HepG2 (cell line): Measurements from ENCODE around the gene SRRM3. TPM values are rescaled to one million over a fixed set of nuclear protein-coding genes. Genes with fewer than 3 reads are reported as not detected.
"Not testable (repeated sequence)": the region's sequence is repeated elsewhere in the genome, so short reads cannot be mapped to it uniquely, and the experiment has no call there.

ENCODE experiments used
- ATAC-seq: fragments of 200-7000 bp; cut with Tn5 transposase; 3 replicates; pipeline ENCODE4 v1.9.1; 2020; ENCODE audit warnings: mild to moderate bottlenecking, moderate library complexity
- BruUV-seq: library from RNA; stranded (reverse); fragments of 400-500 nt; replicated peaks from 2 replicates; lab custom pipeline; 2021; lab: Mats Ljungman, UMichigan
- CTCF ChIA-PET: fragments of 300-600 bp; formaldehyde crosslinking; extraction: SDS; loops from one replicate; lab custom pipeline; 2021; ENCODE audit warnings: low total read pairs, inconsistent platforms, low intra/inter-chr PET ratio; lab: Yijun Ruan, JAX
- POLR2A ChIA-PET: fragments of 350-600 bp; sonication (Branson Sonifier 250); formaldehyde crosslinking; loops from one replicate; lab custom pipeline; 2020; ENCODE audit warnings: antibody characterized with exemption, inconsistent platforms; lab: Yijun Ruan, JAX
- DNase-seq: peaks from one replicate; pipeline ENCODE4 v3.0.0-alpha.2; 2015; ENCODE audit warnings: low spot score
- FAIRE-seq: peaks from 3 replicates; lab custom pipeline; 2011; peaks lifted over from hg19 to GRCh38; lab: Jason Lieb, UNC
- H2AFZ ChIP-seq: one replicate; pipeline ENCODE4 v1.6.1; 2011; ENCODE audit warnings: low read length, inconsistent platforms
- H3K27ac ChIP-seq: fragments of 300-600 bp; 3 replicates; pipeline ENCODE4 v1.8.0; 2011; ENCODE audit warnings: mixed run types, mild to moderate bottlenecking, mixed read lengths, low read length, inconsistent platforms; ENCODE audit not compliant: insufficient read depth; ENCODE audit errors: extremely low read length
- H3K27me3 ChIP-seq, 2 experiments: fragments of 200-600 bp in 1 of 2; 2 replicates in 1 of 2; 3 replicates in 1 of 2; pipeline versions ENCODE4 v1.6.0 to v1.8.0; 2011; ENCODE audit warnings: low read length in 2 of 2, mild to moderate bottlenecking in 2 of 2, moderate library complexity in 2 of 2, inconsistent platforms in 1 of 2; ENCODE audit not compliant: insufficient read depth in 2 of 2, control insufficient read depth in 1 of 2
- H3K36me3 ChIP-seq, 2 experiments: fragments of 200-600 bp in 1 of 2; replicated peaks in 1 of 2; 2 replicates in 1 of 2; 3 replicates in 1 of 2; pipeline versions ENCODE4 v1.5.1 to v1.8.0; 2011; ENCODE audit warnings: low read length in 2 of 2, inconsistent platforms in 1 of 2; ENCODE audit not compliant: insufficient read depth in 2 of 2, control insufficient read depth in 1 of 2
- H3K4me1 ChIP-seq: 2 replicates; pipeline ENCODE4 v1.5.1; 2012; ENCODE audit warnings: low read length, inconsistent platforms; ENCODE audit not compliant: insufficient read depth
- H3K4me2 ChIP-seq: 2 replicates; pipeline ENCODE4 v1.6.0; 2011; ENCODE audit warnings: low read depth, low read length, inconsistent platforms
- H3K4me3 ChIP-seq, 3 experiments: fragments of 200-600 bp in 1 of 3; sonication (generic), shearing (Covaris generic) in 1 of 3; replicated peaks in 1 of 3; 2 replicates each; pipeline ENCODE4 v1.5.1; 2011 to 2016; ENCODE audit warnings: low read length in 3 of 3, inconsistent platforms in 2 of 3, low read depth in 2 of 3, mild to moderate bottlenecking in 2 of 3, control low read depth in 1 of 3, mixed read lengths in 1 of 3; ENCODE audit not compliant: insufficient read depth in 1 of 3
- H3K79me2 ChIP-seq: one replicate; pipeline ENCODE4 v1.6.1; 2011; ENCODE audit warnings: low read length, inconsistent platforms; ENCODE audit not compliant: insufficient read depth
- H3K9ac ChIP-seq: 2 replicates; pipeline ENCODE4 v1.6.0; 2011; ENCODE audit warnings: mild to moderate bottlenecking, low read depth, low read length, inconsistent platforms; ENCODE audit not compliant: insufficient read depth
- H3K9me3 ChIP-seq: 2 replicates; pipeline ENCODE4 v1.5.1; 2012; ENCODE audit warnings: mild to moderate bottlenecking, low read length
- H4K20me1 ChIP-seq: 2 replicates; pipeline ENCODE4 v1.6.0; 2011; ENCODE audit warnings: inconsistent platforms, mild to moderate bottlenecking, low read length, moderate library complexity; ENCODE audit not compliant: insufficient read depth
- BCL6 ChIP-seq: IDR thresholded peaks from 2 replicates; pipeline ENCODE4 v1.6.1; 2016; ENCODE audit warnings: missing genetic modification reagents, missing compliant biosample characterization
- FOSL2 ChIP-seq: sonication (generic); formaldehyde crosslinking; IDR thresholded peaks from 2 replicates; pipeline ENCODE4 v1.4.0; 2020; ENCODE audit warnings: missing genetic modification reagents
- FOXA3 ChIP-seq: IDR thresholded peaks from 2 replicates; pipeline ENCODE4 v1.6.1; 2016; ENCODE audit warnings: missing genetic modification reagents, missing compliant biosample characterization
- GATAD2A ChIP-seq: IDR thresholded peaks from 2 replicates; pipeline ENCODE4 v1.6.1; 2016
- HMG20A ChIP-seq: IDR thresholded peaks from 2 replicates; pipeline ENCODE4 v1.6.1; 2016; ENCODE audit warnings: borderline replicate concordance
- KAT8 ChIP-seq: IDR thresholded peaks from 2 replicates; pipeline ENCODE4 v1.6.1; 2016; ENCODE audit warnings: missing genetic modification reagents, missing compliant biosample characterization
- SOX13 ChIP-seq, 3 experiments: fragments of 450-650 bp in 1 of 3; sonication (generic) in 1 of 3; formaldehyde crosslinking in 1 of 3; IDR thresholded peaks in 2 of 3; conservative IDR thresholded peaks in 1 of 3; 2 replicates each; pipeline versions ENCODE4 v1.5.0 to v1.6.1; 2016 to 2020; ENCODE audit warnings: antibody characterized with exemption in 1 of 3, mild to moderate bottlenecking in 1 of 3, missing compliant biosample characterization in 1 of 3, missing genetic modification reagents in 1 of 3, moderate library complexity in 1 of 3
- SOX5 ChIP-seq: IDR thresholded peaks from 2 replicates; pipeline ENCODE4 v1.6.1; 2016; ENCODE audit warnings: borderline replicate concordance
- WGBS: methylation state at CpG from one replicate; pipeline ENCODE4 v1.1.6; 2017; ENCODE audit warnings: low lambda C conversion rate; 5-methylcytosine and 5-hydroxymethylcytosine counted together
- in situ Hi-C: cut with HindIII; loops from 2 replicates; pipeline ENCODE4 v1.10.0; 2017; ENCODE audit warnings: low pct_unique_long_range_greater_than_20kb; ENCODE audit not compliant: extremely low pct_ligation_motif_present
- intact Hi-C: fragments of 100-400 bp; cut with micrococcal nuclease; formaldehyde crosslinking; loops from one replicate; pipeline ENCODE4 v1.10.0; 2022; ENCODE audit not compliant: unreplicated experiment
- polyA plus RNA-seq, 8 experiments: library from polyadenylated mRNA; depleted of rRNA in 3 of 8; stranded (reverse) in 7 of 8; unstranded in 1 of 8; fragments of >200 nt; fragmentation: Illumina TruSeq in 4 of 8; extraction: Trizol in 4 of 8; gene quantifications; 2 replicates each; pipeline versions ENCODE4 v1.2.1 to v1.2.3, GENCODE V29; 2011 to 2016; ENCODE audit warnings: low read depth in 4 of 8, missing spikeins in 1 of 8, mixed read lengths in 1 of 8; ENCODE audit not compliant: insufficient read depth in 1 of 8
- total RNA-seq, 5 experiments: library from RNA; depleted of rRNA; stranded (reverse); fragments of >200 nt; fragmentation: Illumina TruSeq; extraction: Trizol; gene quantifications; 2 replicates each; pipeline ENCODE4 v1.2.3, GENCODE V29; 2016; ENCODE audit warnings: low read depth in 1 of 5
- TF ChIP-seq, protein P1 (sequence below): IDR thresholded peaks from 2 replicates; pipeline ENCODE4 v1.4.0; 2020; ENCODE audit warnings: mild to moderate bottlenecking, missing genetic modification reagents

Gene SRRM3
- total and polyA plus RNA-seq, 2 of the 13 experiments (the other 11 are each of a cell fraction or from before 2014, with no cell fraction given), result 0.13 to 0.54 TPM

DNA sequence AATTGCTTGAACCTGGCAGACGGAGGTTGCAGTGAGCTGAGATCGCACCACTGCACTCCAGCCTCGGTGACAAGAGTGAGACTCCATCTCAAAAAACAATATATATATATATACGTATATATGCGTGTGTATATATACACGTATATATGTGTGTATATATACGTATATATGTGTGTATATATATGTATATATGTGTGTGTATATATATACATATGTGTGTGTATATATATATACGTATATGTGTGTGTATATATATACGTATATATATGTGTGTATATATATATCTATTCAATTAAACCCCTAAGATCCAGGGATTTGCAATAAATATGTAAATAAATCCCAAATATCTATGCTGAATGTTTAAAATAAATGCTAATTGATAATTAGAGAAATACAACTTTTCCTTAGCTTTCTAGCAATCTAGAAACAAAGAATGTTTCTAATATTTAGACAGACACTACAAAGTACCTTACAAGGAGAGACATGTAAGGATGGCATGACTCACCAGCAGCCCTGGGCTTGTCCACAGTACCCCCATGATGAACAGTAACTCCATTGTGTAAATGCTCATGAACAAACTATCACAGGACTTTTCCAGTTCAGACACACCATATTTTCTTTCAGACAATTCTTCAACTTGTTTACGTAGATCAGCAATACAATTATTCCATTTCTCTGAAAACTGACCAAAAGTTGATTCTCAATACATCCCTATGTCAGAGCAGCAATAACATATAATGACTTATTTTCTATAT lies 39.1 kb upstream of the SRRM3 start:
- ATAC-seq; H4K20me1 ChIP-seq; H3K27me3 ChIP-seq; H3K4me3 ChIP-seq; POLR2A ChIA-PET; H2AFZ ChIP-seq; H3K36me3 ChIP-seq; intact Hi-C loops; H3K79me2 ChIP-seq; CTCF ChIA-PET; FAIRE-seq; H3K27ac ChIP-seq; BruUV-seq; H3K9me3 ChIP-seq; H3K9ac ChIP-seq; H3K4me2 ChIP-seq; in situ Hi-C loops; TF ChIP-seq SOX13 (IDR thresholded peaks at IDR 0.05): not testable (repeated sequence)
- WGBS, result 92% methylated on average over 10 of the region's 10 CpGs
- H3K4me1 ChIP-seq, result peaks cover 24% of the 10 kb centered on the region
- TF ChIP-seq KAT8 (peak; percentile 37; the same call in 1 of the 2 replicates), BCL6 (CRISPR knock-in tag) (peak; percentile 57; the same call in 1 of the 2 replicates), SOX5 (CRISPR knock-in tag) (peak; percentile 42; the same call in 1 of the 2 replicates), FOXA3 (CRISPR knock-in tag) (0 out of 2 replicates have a peak, but pooled peaks have one; percentile 19), FOSL2 (peak; percentile 86), GATAD2A (CRISPR knock-in tag) (0 out of 2 replicates have a peak, but pooled peaks have one; percentile 23), SOX13 (CRISPR knock-in tag; conservative IDR thresholded peaks at IDR 0.05 in 1 of 2, IDR thresholded peaks at IDR 0.05 in 1 of 2) (peak in 1 of 2 experiments; percentile 27; a peak in 1 of 4 replicates), HMG20A (peak; percentile 23; the same call in 1 of the 2 replicates)
- TF ChIP-seq, protein P1, sequence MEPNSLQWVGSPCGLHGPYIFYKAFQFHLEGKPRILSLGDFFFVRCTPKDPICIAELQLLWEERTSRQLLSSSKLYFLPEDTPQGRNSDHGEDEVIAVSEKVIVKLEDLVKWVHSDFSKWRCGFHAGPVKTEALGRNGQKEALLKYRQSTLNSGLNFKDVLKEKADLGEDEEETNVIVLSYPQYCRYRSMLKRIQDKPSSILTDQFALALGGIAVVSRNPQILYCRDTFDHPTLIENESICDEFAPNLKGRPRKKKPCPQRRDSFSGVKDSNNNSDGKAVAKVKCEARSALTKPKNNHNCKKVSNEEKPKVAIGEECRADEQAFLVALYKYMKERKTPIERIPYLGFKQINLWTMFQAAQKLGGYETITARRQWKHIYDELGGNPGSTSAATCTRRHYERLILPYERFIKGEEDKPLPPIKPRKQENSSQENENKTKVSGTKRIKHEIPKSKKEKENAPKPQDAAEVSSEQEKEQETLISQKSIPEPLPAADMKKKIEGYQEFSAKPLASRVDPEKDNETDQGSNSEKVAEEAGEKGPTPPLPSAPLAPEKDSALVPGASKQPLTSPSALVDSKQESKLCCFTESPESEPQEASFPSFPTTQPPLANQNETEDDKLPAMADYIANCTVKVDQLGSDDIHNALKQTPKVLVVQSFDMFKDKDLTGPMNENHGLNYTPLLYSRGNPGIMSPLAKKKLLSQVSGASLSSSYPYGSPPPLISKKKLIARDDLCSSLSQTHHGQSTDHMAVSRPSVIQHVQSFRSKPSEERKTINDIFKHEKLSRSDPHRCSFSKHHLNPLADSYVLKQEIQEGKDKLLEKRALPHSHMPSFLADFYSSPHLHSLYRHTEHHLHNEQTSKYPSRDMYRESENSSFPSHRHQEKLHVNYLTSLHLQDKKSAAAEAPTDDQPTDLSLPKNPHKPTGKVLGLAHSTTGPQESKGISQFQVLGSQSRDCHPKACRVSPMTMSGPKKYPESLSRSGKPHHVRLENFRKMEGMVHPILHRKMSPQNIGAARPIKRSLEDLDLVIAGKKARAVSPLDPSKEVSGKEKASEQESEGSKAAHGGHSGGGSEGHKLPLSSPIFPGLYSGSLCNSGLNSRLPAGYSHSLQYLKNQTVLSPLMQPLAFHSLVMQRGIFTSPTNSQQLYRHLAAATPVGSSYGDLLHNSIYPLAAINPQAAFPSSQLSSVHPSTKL, result peak; percentile 21; the same call in 1 of the 2 replicates
- peak; percentile 73 for DNase-seq
